Mesenchymal stem cell (in vitro differentiated cells and primary cell): ENCODE measurements around the gene HOXB2.

Source experiments
- DNase-seq: peaks from one replicate; pipeline ENCODE4 v3.0.0-alpha.2; 2013
- H2AFZ ChIP-seq: one replicate; pipeline ENCODE4 v1.6.1; 2013; ENCODE audit warnings: low read depth, mild to moderate bottlenecking, control low read depth, inconsistent platforms, low read length, moderate library complexity
- H2AK5ac ChIP-seq: 2 replicates; pipeline ENCODE4 v1.6.1; 2013; ENCODE audit warnings: low read length, moderate library complexity, mild to moderate bottlenecking, inconsistent platforms; ENCODE audit not compliant: severe bottlenecking
- H2BK120ac ChIP-seq: one replicate; pipeline ENCODE4 v1.6.1; 2013; ENCODE audit warnings: low read depth, mild to moderate bottlenecking, inconsistent platforms, low read length, moderate library complexity
- H2BK12ac ChIP-seq, 2 experiments: one replicate each; pipeline ENCODE4 v1.6.1; 2013; ENCODE audit warnings: inconsistent platforms in 2 of 2, low read length in 2 of 2, mild to moderate bottlenecking in 2 of 2, moderate library complexity in 2 of 2, control low read depth in 1 of 2
- H2BK15ac ChIP-seq: one replicate; pipeline ENCODE4 v1.6.1; 2013; ENCODE audit warnings: mild to moderate bottlenecking, low read depth, inconsistent platforms; ENCODE audit not compliant: poor library complexity, severe bottlenecking
- H2BK5ac ChIP-seq: 2 replicates; pipeline ENCODE4 v1.6.1; 2013; ENCODE audit warnings: low read depth, mild to moderate bottlenecking, low read length, control low read depth, inconsistent platforms; ENCODE audit not compliant: poor library complexity, severe bottlenecking
- H3K14ac ChIP-seq, 2 experiments: one replicate each; pipeline ENCODE4 v1.6.1; 2013; ENCODE audit warnings: inconsistent platforms in 2 of 2, low read length in 2 of 2, control low read depth in 1 of 2, mild to moderate bottlenecking in 1 of 2, moderate library complexity in 1 of 2
- H3K18ac ChIP-seq, 2 experiments: one replicate each; pipeline ENCODE4 v1.6.1; 2013; ENCODE audit warnings: inconsistent platforms in 2 of 2, low read length in 2 of 2, control low read depth in 1 of 2, low read depth in 1 of 2, mild to moderate bottlenecking in 1 of 2
- H3K23ac ChIP-seq, 2 experiments: one replicate each; pipeline ENCODE4 v1.6.1; 2013; ENCODE audit warnings: inconsistent platforms in 2 of 2, low read length in 2 of 2, mild to moderate bottlenecking in 2 of 2, moderate library complexity in 2 of 2, control low read depth in 1 of 2
- H3K27ac ChIP-seq: 2 replicates; pipeline ENCODE4 v1.5.1; 2013; ENCODE audit warnings: mild to moderate bottlenecking, moderate library complexity, low read length, control low read depth, inconsistent platforms; ENCODE audit not compliant: poor library complexity, severe bottlenecking
- H3K27me3 ChIP-seq, 2 experiments: 2 replicates each; pipeline versions ENCODE4 v1.6.1 to v1.7.0; 2013; ENCODE audit warnings: low read length in 2 of 2, mild to moderate bottlenecking in 2 of 2, moderate library complexity in 2 of 2, control low read depth in 1 of 2, inconsistent platforms in 1 of 2; ENCODE audit not compliant: control insufficient read depth in 1 of 2, insufficient read depth in 1 of 2
- H3K36me3 ChIP-seq, 2 experiments: 2 replicates each; pipeline versions ENCODE4 v1.6.1 to v1.7.0; 2013; ENCODE audit warnings: low read length in 2 of 2, control low read depth in 1 of 2, inconsistent platforms in 1 of 2, low read depth in 1 of 2, mild to moderate bottlenecking in 1 of 2; ENCODE audit not compliant: insufficient read depth in 2 of 2, control insufficient read depth in 1 of 2
- H3K4ac ChIP-seq, 2 experiments: one replicate each; pipeline ENCODE4 v1.6.1; 2013; ENCODE audit warnings: inconsistent platforms in 2 of 2, low read length in 2 of 2, mild to moderate bottlenecking in 2 of 2, moderate library complexity in 2 of 2, control low read depth in 1 of 2, low read depth in 1 of 2
- H3K4me1 ChIP-seq: 2 replicates; pipeline ENCODE4 v1.6.1; 2013; ENCODE audit warnings: low read depth, low read length, control low read depth; ENCODE audit not compliant: control insufficient read depth, insufficient read depth
- H3K4me2 ChIP-seq: 2 replicates; pipeline ENCODE4 v1.6.1; 2013; ENCODE audit warnings: low read length, mild to moderate bottlenecking, inconsistent platforms; ENCODE audit not compliant: poor library complexity, severe bottlenecking
- H3K4me3 ChIP-seq, 2 experiments: 2 replicates each; pipeline versions ENCODE4 v1.5.1 to v1.7.0; 2013; ENCODE audit warnings: low read length in 2 of 2, mild to moderate bottlenecking in 2 of 2, control low read depth in 1 of 2, low read depth in 1 of 2; ENCODE audit not compliant: insufficient read depth in 1 of 2
- H3K79me1 ChIP-seq: replicated peaks from 2 replicates; pipeline ENCODE4 v1.6.1; 2013; ENCODE audit warnings: mild to moderate bottlenecking, control low read depth, low read length, inconsistent platforms; ENCODE audit not compliant: poor library complexity, severe bottlenecking
- H3K9ac ChIP-seq: 2 replicates; pipeline ENCODE4 v1.7.0; 2013; ENCODE audit warnings: mild to moderate bottlenecking, low read length, moderate library complexity
- H3K9me3 ChIP-seq: 2 replicates; pipeline ENCODE4 v1.7.0; 2013; ENCODE audit warnings: mild to moderate bottlenecking, low read length; ENCODE audit not compliant: control insufficient read depth
- H4K8ac ChIP-seq: one replicate; pipeline ENCODE4 v1.6.1; 2013; ENCODE audit warnings: inconsistent platforms, mild to moderate bottlenecking, low read length, moderate library complexity
- H4K91ac ChIP-seq: one replicate; pipeline ENCODE4 v1.6.1; 2013; ENCODE audit warnings: mild to moderate bottlenecking, low read length, inconsistent platforms
- WGBS: methylation state at CpG from one replicate; pipeline ENCODE4 v1.1.7; 2013; ENCODE audit warnings: mixed read lengths; 5-methylcytosine and 5-hydroxymethylcytosine counted together

Gene HOXB2

GRCh38 chr17:48545539-48545938 is 630 bp upstream of the HOXB2 start:
- H3K27ac ChIP-seq, result peak overlapping the region; percentile 99
- peak overlapping the region; percentile 100 for H3K9ac ChIP-seq
- H2BK12ac ChIP-seq, result peak overlapping the region; percentile 22 to 97
- peak overlapping the region in 1 of 2 experiments; percentile 89 for H3K23ac ChIP-seq
- no peak overlapping the region for H2BK15ac ChIP-seq
- no peak overlapping the region for H2AFZ ChIP-seq
- H2BK120ac ChIP-seq, result no peak overlapping the region
- no peak overlapping the region for H4K8ac ChIP-seq
- H3K36me3 ChIP-seq, result peaks cover 24 to 34% of the 10 kb centered on the region in 2 experiments
- no peak overlapping the region for H2BK5ac ChIP-seq
- peak overlapping the region in 1 of 2 experiments; percentile 97 for H3K4ac ChIP-seq
- H3K79me1 ChIP-seq, result no peaks in the 10 kb centered on the region
- peak overlapping the region; percentile 9 for H3K4me2 ChIP-seq
- H3K18ac ChIP-seq, result peak overlapping the region; percentile 1 to 86
- no peaks in the 10 kb centered on the region for H3K9me3 ChIP-seq
- 75% methylated on average over 1 of the region's 1 CpG for WGBS
- no peak overlapping the region for H4K91ac ChIP-seq
- peak overlapping the region in 1 of 2 experiments; percentile 97 for H3K4me3 ChIP-seq
- H3K14ac ChIP-seq, result peak overlapping the region in 1 of 2 experiments; percentile 68
- H3K27me3 ChIP-seq, result no peaks in the 10 kb centered on the region
- peak; percentile 40 for DNase-seq
- peak overlapping the region; percentile 73 for H2AK5ac ChIP-seq
- peaks cover 23% of the 10 kb centered on the region for H3K4me1 ChIP-seq

- 2% methylated on average over 24 of the region's 38 CpGs for WGBS
- Histone ChIP-seq H3K36me3 (peaks cover 17 to 24% of the 10 kb centered on the region in 2 experiments), H3K4me2 (peak overlapping the region; percentile 5), H2BK5ac (peak overlapping the region; percentile 97), H2BK12ac (no peak overlapping the region), H3K27ac (peak overlapping the region; percentile 99), H2AK5ac (peak overlapping the region; percentile 93), H3K4ac (peak overlapping the region; percentile 89 to 90), H2AFZ (no peak overlapping the region), H4K8ac (peak overlapping the region; percentile 13), H3K14ac (no peak overlapping the region), H3K4me1 (peaks cover 18% of the 10 kb centered on the region), H3K9ac (peak overlapping the region; percentile 100), H3K4me3 (peak overlapping the region; percentile 64 to 97), H2BK15ac (no peak overlapping the region), H3K27me3 (no peaks in the 10 kb centered on the region), H3K79me1 (no peaks in the 10 kb centered on the region), H4K91ac (peak overlapping the region; percentile 65), H2BK120ac (peak overlapping the region; percentile 89), H3K18ac (peak overlapping the region; percentile 96 to 97), H3K23ac (no peak overlapping the region), H3K9me3 (no peaks in the 10 kb centered on the region)
- DNase-seq, result peak; percentile 90
These were observed 424 bp downstream of the HOXB2 start for GRCh38 chr17:48544349-48545021.

GRCh38 chr17:48543854-48544348 is 1.0 kb downstream of the HOXB2 start:
- Histone ChIP-seq H3K4me2 (no peak overlapping the region), H2BK5ac (peak overlapping the region; percentile 97), H2AK5ac (peak overlapping the region; percentile 93), H3K9me3 (no peaks in the 10 kb centered on the region), H2AFZ (no peak overlapping the region), H3K27ac (peak overlapping the region; percentile 99), H3K27me3 (no peaks in the 10 kb centered on the region), H4K91ac (peak overlapping the region; percentile 43), H3K4me3 (peak overlapping the region; percentile 73 to 97), H3K23ac (peak overlapping the region in 1 of 2 experiments; percentile 96), H3K9ac (peak overlapping the region; percentile 100), H4K8ac (peak overlapping the region; percentile 13), H2BK15ac (no peak overlapping the region), H3K4ac (peak overlapping the region; percentile 89 to 90), H3K4me1 (peaks cover 18% of the 10 kb centered on the region), H3K14ac (peak overlapping the region; percentile 32 to 38), H2BK120ac (peak overlapping the region; percentile 89), H2BK12ac (peak overlapping the region in 1 of 2 experiments; percentile 39), H3K36me3 (peaks cover 17 to 18% of the 10 kb centered on the region in 2 experiments), H3K18ac (peak overlapping the region; percentile 96 to 97), H3K79me1 (no peaks in the 10 kb centered on the region)
- 0% methylated on average over 19 of the region's 20 CpGs for WGBS
- peak; percentile 67 for DNase-seq

GRCh38 chr17:48543107-48543853 is 1.6 kb downstream of the HOXB2 start:
- Histone ChIP-seq H3K4me3 (peak overlapping the region; percentile 73 to 97), H3K4ac (peak overlapping the region; percentile 88 to 89), H3K14ac (peak overlapping the region in 1 of 2 experiments; percentile 96), H2BK5ac (peak overlapping the region; percentile 85), H3K27me3 (no peaks in the 10 kb centered on the region), H3K23ac (peak overlapping the region in 1 of 2 experiments; percentile 34), H3K27ac (peak overlapping the region; percentile 99), H2BK12ac (peak overlapping the region; percentile 4 to 90), H2BK120ac (peak overlapping the region; percentile 89), H2BK15ac (peak overlapping the region; percentile 90), H3K9me3 (no peaks in the 10 kb centered on the region), H3K4me2 (peak overlapping the region; percentile 63), H3K18ac (peak overlapping the region; percentile 93 to 96), H2AFZ (no peak overlapping the region), H4K91ac (peak overlapping the region; percentile 85), H3K36me3 (peaks cover 17% of the 10 kb centered on the region in 2 experiments), H3K79me1 (no peaks in the 10 kb centered on the region), H2AK5ac (peak overlapping the region; percentile 2), H3K4me1 (peaks cover 20% of the 10 kb centered on the region), H4K8ac (peak overlapping the region; percentile 78), H3K9ac (peak overlapping the region; percentile 100)
- peak; percentile 66 for DNase-seq
- WGBS, result under 1% methylated on average over 65 of the region's 72 CpGs
